ENCODE data around the gene SRSF11.
"Not testable (repeated sequence)": the region's sequence is repeated elsewhere in the genome, so short reads cannot be mapped to it uniquely, and the experiment has no call there.

- TF ChIP-seq, protein P1, sequence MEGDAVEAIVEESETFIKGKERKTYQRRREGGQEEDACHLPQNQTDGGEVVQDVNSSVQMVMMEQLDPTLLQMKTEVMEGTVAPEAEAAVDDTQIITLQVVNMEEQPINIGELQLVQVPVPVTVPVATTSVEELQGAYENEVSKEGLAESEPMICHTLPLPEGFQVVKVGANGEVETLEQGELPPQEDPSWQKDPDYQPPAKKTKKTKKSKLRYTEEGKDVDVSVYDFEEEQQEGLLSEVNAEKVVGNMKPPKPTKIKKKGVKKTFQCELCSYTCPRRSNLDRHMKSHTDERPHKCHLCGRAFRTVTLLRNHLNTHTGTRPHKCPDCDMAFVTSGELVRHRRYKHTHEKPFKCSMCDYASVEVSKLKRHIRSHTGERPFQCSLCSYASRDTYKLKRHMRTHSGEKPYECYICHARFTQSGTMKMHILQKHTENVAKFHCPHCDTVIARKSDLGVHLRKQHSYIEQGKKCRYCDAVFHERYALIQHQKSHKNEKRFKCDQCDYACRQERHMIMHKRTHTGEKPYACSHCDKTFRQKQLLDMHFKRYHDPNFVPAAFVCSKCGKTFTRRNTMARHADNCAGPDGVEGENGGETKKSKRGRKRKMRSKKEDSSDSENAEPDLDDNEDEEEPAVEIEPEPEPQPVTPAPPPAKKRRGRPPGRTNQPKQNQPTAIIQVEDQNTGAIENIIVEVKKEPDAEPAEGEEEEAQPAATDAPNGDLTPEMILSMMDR (IDR thresholded peaks at IDR 0.05), result not testable (repeated sequence)
- TF ChIP-seq POLR2A (IDR thresholded peaks at IDR 0.05), result not testable (repeated sequence)
These were observed 14.3 kb upstream of the SRSF11 start for GRCh38 chr1:70206833-70207232.
